Measurements from ENCODE around the gene PLCB4.
"Not testable (repeated sequence)": the region's sequence is repeated elsewhere in the genome, so short reads cannot be mapped to it uniquely, and the experiment has no call there.

The PLCB4 gene

GRCh38 chr20:9144643-9145042 lies 75.8 kb downstream of the PLCB4 start:
- no peak for DNase-seq

GRCh38 chr20:9145142-9145541 lies 76.3 kb downstream of the PLCB4 start:
- DNase-seq = no peak

- DNase-seq = no peak
Observed at GRCh38 chr20:9146649-9147048, 77.8 kb downstream of the PLCB4 start.

- DNase-seq = no peak
Observed at GRCh38 chr20:9147547-9148024, 78.7 kb downstream of the PLCB4 start.

- no peak for DNase-seq
Observed at GRCh38 chr20:9148291-9148690, 79.4 kb downstream of the PLCB4 start.

GRCh38 chr20:9149087-9149486 lies 80.2 kb downstream of the PLCB4 start:
- no peak for DNase-seq

GRCh38 chr20:9149796-9150195 lies 80.9 kb downstream of the PLCB4 start:
- DNase-seq = no peak

GRCh38 chr20:9150679-9151078 lies 81.8 kb downstream of the PLCB4 start:
- no peak for DNase-seq

- DNase-seq = not testable (repeated sequence)
Observed at GRCh38 chr20:9152139-9152538, 83.3 kb downstream of the PLCB4 start.

GRCh38 chr20:9154464-9155024 lies 85.7 kb downstream of the PLCB4 start:
- no peak for DNase-seq

GRCh38 chr20:9156529-9157280 lies 87.8 kb downstream of the PLCB4 start:
- no peak for DNase-seq

GRCh38 chr20:9160331-9160730 lies 91.4 kb downstream of the PLCB4 start:
- DNase-seq = no peak

- no peak for DNase-seq
Observed at GRCh38 chr20:9160757-9161156, 91.9 kb downstream of the PLCB4 start.

- DNase-seq = no peak
Observed at GRCh38 chr20:9161311-9161710, 92.4 kb downstream of the PLCB4 start.

- no peak for DNase-seq
Observed at GRCh38 chr20:9163251-9163650, 94.4 kb downstream of the PLCB4 start.

GRCh38 chr20:9163995-9164394 lies 95.1 kb downstream of the PLCB4 start:
- no peak for DNase-seq

GRCh38 chr20:9165261-9165660 lies 96.4 kb downstream of the PLCB4 start:
- no peak for DNase-seq

GRCh38 chr20:9166153-9166780 lies 97.4 kb downstream of the PLCB4 start:
- no peak for DNase-seq

- DNase-seq = no peak
Observed at GRCh38 chr20:9169409-9169808, 100.5 kb downstream of the PLCB4 start.

- no peak for DNase-seq
Observed at GRCh38 chr20:9172851-9173250, 104.0 kb downstream of the PLCB4 start.

GRCh38 chr20:9177278-9177677 lies 108.4 kb downstream of the PLCB4 start:
- DNase-seq = no peak

GRCh38 chr20:9179193-9179802 lies 110.4 kb downstream of the PLCB4 start:
- no peak for DNase-seq

GRCh38 chr20:9179867-9180266 lies 111.0 kb downstream of the PLCB4 start:
- no peak for DNase-seq
